Tibial nerve (tissue), 4 donors: ENCODE measurements around the gene MGP. TPM values are rescaled to one million over a fixed set of nuclear protein-coding genes. Genes with fewer than 3 reads are reported as not detected.

Experiments
- DNase-seq, 2 donors: peaks; one replicate each; pipeline ENCODE4 v3.0.0-alpha.2; 2019; ENCODE audit warnings: low spot score in 2 of 2
- H3K27ac ChIP-seq, 4 donors: fragments of 200-600 bp; sonication (generic) in 3 of 4; one replicate each; pipeline ENCODE4 v1.5.1; 2017 to 2019; ENCODE audit warnings: mild to moderate bottlenecking in 1 of 4
- H3K27me3 ChIP-seq, 2 donors: fragments of 200-600 bp; sonication (generic) in 1 of 2; one replicate each; pipeline versions ENCODE4 v1.5.1 to v1.6.0; 2017 to 2019
- H3K36me3 ChIP-seq, 3 donors: fragments of 200-600 bp; sonication (generic); one replicate each; pipeline ENCODE4 v1.5.1; 2018 to 2019
- H3K4me1 ChIP-seq, 4 donors: fragments of 200-600 bp; sonication (generic) in 3 of 4; one replicate each; pipeline ENCODE4 v1.5.1; 2017 to 2019
- H3K4me3 ChIP-seq, 4 donors: fragments of 200-600 bp; sonication (generic) in 3 of 4; one replicate each; pipeline ENCODE4 v1.5.1; 2017 to 2019; ENCODE audit warnings: mild to moderate bottlenecking in 1 of 4, moderate library complexity in 1 of 4
- H3K9me3 ChIP-seq, 4 donors: fragments of 200-600 bp; sonication (generic) in 3 of 4; one replicate each; pipeline ENCODE4 v1.5.1; 2017 to 2019
- EP300 ChIP-seq, 2 donors: sonication (generic); formaldehyde crosslinking; IDR thresholded peaks; one replicate each; pipeline ENCODE4 v1.6.1; 2017; ENCODE audit warnings: antibody characterized with exemption in 2 of 2, mild to moderate bottlenecking in 1 of 2
- POLR2A ChIP-seq, 2 donors: fragments of 450-650 bp; IDR thresholded peaks; one replicate each; pipeline ENCODE4 v1.6.1; 2017; ENCODE audit warnings: antibody characterized with exemption in 2 of 2, mild to moderate bottlenecking in 2 of 2, moderate library complexity in 2 of 2
- WGBS, 2 donors: methylation state at CpG; one replicate each; pipeline ENCODE4 v1.1.5; 2018; 5-methylcytosine and 5-hydroxymethylcytosine counted together
- total RNA-seq, 4 donors: library from RNA; depleted of rRNA; stranded (reverse); fragments of >200 nt; gene quantifications; one replicate each; pipeline ENCODE4 v1.1.0, GENCODE V29; 2016
- TF ChIP-seq, protein P1 (sequence below), 5 experiments: fragments of 200-600 bp in 3 of 5; fragments of 450-650 bp in 2 of 5; sonication (generic) in 3 of 5; IDR thresholded peaks; one replicate each; pipeline ENCODE4 v1.5.1; 2016 to 2019; ENCODE audit warnings: antibody characterized with exemption in 5 of 5, mild to moderate bottlenecking in 3 of 5, moderate library complexity in 2 of 5

Gene MGP
- total RNA-seq, 4 donors from 2014 or later = 187 to 759 (median 492) TPM

DNA sequence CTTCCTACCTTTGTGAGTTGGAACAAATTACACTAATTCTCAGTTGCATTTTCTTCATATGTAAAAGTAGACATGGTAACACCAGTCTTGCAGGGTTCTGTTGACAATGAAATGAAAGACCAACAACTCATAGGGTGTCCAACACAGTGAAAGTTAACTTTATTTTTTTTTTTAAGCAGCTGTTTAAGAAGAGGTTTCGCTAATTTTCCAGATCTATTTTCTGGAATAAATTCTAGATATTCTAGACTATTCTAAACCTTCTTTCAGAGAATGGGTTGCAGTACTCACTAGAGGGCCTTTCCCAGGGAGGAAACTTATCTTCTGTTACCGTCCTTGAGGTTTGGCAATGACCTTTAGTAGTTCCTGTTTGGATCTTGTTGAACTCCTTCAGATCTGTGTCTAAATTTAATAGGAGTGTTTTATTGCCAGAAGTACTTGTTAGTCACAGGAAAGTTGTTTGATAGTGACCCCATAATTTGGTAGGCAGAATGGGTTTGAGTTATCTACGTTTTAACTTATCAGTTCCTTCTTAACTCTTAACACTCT, 39.5 kb downstream of the MGP start:
- Histone ChIP-seq H3K4me1 (peaks cover 0 to 70% (median 22%) of the 10 kb centered on the region in 4 donors), H3K4me3 (no peak overlapping the region), H3K36me3 (no peaks in the 10 kb centered on the region), H3K27ac (peak overlapping the region in 2 of 4 donors; percentile 52 to 70), H3K27me3 (no peaks in the 10 kb centered on the region), H3K9me3 (no peaks in the 10 kb centered on the region)
- no peak for TF ChIP-seq POLR2A (IDR thresholded peaks at IDR 0.05)
- TF ChIP-seq EP300 (IDR thresholded peaks at IDR 0.05) = peak in 1 of 2 donors; percentile 32
- WGBS, 2 donors = 49% methylated on average over 3 of the region's 3 CpGs
- DNase-seq = no peak

DNA sequence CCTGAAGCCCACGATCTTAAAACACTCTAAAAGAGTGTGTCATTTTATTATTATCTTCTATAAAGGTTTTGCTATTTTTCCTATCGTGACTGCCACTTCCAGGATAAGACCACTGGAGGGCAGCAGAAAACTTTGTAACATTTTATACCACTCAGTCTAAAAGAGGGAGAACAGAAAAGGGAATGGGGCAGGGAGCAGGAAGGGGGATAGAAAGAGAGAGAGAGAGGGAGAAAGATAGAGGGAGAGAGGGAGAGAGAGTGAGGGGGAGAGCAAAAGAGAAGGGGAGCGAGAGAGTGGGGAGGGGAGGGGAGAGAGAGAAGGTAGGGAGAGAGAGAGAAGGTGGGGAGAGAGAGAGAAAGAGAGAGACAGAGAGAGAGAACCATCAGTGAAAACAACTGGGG, 40.3 kb downstream of the MGP start:
- WGBS, 2 donors = 8 to 12% methylated on average over 3 of the region's 3 CpGs
- H3K4me3 ChIP-seq = no peak overlapping the region
- no peaks in the 10 kb centered on the region for H3K27me3 ChIP-seq
- TF ChIP-seq POLR2A (IDR thresholded peaks at IDR 0.05) (no peak), EP300 (IDR thresholded peaks at IDR 0.05) (no peak)
- TF ChIP-seq, protein P1, sequence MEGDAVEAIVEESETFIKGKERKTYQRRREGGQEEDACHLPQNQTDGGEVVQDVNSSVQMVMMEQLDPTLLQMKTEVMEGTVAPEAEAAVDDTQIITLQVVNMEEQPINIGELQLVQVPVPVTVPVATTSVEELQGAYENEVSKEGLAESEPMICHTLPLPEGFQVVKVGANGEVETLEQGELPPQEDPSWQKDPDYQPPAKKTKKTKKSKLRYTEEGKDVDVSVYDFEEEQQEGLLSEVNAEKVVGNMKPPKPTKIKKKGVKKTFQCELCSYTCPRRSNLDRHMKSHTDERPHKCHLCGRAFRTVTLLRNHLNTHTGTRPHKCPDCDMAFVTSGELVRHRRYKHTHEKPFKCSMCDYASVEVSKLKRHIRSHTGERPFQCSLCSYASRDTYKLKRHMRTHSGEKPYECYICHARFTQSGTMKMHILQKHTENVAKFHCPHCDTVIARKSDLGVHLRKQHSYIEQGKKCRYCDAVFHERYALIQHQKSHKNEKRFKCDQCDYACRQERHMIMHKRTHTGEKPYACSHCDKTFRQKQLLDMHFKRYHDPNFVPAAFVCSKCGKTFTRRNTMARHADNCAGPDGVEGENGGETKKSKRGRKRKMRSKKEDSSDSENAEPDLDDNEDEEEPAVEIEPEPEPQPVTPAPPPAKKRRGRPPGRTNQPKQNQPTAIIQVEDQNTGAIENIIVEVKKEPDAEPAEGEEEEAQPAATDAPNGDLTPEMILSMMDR (IDR thresholded peaks at IDR 0.05) = peak; percentile 70 to 88 (median 76)
- peak overlapping the region in 2 of 4 donors; percentile 52 to 70 for H3K27ac ChIP-seq
- H3K9me3 ChIP-seq = no peaks in the 10 kb centered on the region
- peak in 1 of 2 donors; percentile 81 for DNase-seq
- peaks cover 0 to 77% (median 22%) of the 10 kb centered on the region in 4 donors for H3K4me1 ChIP-seq
- no peaks in the 10 kb centered on the region for H3K36me3 ChIP-seq

DNA sequence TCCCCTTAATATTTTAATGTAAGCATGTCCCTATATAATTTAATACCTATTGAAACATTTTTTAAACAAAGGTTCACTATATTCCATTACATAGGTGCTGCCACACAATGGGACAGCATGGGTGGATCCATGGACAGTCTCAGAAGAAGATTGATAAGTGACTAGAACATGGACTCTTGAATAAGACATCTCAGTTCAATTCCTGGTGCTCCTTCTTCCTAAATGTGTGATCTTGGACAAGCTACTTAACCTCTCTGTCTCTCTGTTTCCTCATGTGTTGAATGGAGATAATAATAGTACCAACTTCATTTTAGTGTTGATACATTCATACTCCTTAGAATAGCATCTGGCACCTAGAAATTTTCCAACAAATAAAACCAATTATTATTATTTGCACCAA, 41.3 kb downstream of the MGP start:
- Histone ChIP-seq H3K9me3 (no peaks in the 10 kb centered on the region), H3K36me3 (no peaks in the 10 kb centered on the region), H3K4me3 (no peak overlapping the region), H3K4me1 (peaks cover 0 to 68% (median 22%) of the 10 kb centered on the region in 4 donors), H3K27me3 (no peaks in the 10 kb centered on the region), H3K27ac (no peak overlapping the region)
- TF ChIP-seq, protein P1 (IDR thresholded peaks at IDR 0.05) = no peak
- no peak for TF ChIP-seq EP300 (IDR thresholded peaks at IDR 0.05)
- no peak for TF ChIP-seq POLR2A (IDR thresholded peaks at IDR 0.05)
- no peak for DNase-seq

DNA sequence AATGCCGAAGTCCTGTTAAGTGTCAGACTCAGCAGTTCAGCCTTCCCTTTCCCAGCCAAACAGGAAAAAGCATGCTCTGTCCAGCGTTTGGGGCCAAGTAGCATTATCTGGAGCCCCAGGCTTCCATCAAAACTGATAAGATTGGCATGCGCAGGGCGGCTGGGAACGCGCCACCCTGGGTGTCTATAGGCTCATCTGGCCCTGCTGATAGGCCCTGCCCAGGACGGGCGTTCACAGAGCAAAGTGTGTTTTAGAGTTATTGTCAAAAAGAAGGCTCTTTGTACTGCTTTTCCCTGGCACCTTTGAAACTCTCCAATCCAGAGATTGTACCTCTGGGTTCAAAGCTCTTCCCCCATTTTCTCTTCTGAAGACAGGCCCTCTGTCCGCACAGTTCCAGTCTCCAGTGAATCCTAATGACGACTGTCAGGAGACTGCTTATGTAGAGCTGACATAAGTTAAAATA, 42.2 kb downstream of the MGP start, which contains the start of gene ART4:
Gene ART4 (minus strand): TSS at position 102 of the 463 bp plus-strand sequence. CDS start 413 bp downstream, outside the sequence.
- Histone ChIP-seq H3K27ac (peak within 1 kb of the TSS in 3 of 4 donors; percentile 52 to 75 (median 74)), H3K4me3 (no peak within 1 kb of the TSS), H3K4me1 (peaks cover 0 to 60% (median 20%) of the 10 kb centered on the region in 4 donors), H3K27me3 (no peaks in the 10 kb centered on the region), H3K9me3 (no peaks in the 10 kb centered on the region), H3K36me3 (no peaks in the 10 kb centered on the region)
- 74 to 81% methylated on average over 10 of the region's 10 CpGs for WGBS, 2 donors
- DNase-seq = no peak
- TF ChIP-seq EP300 (IDR thresholded peaks at IDR 0.05) = no peak
- TF ChIP-seq, protein P1 (IDR thresholded peaks at IDR 0.05) = no peak
- TF ChIP-seq POLR2A (IDR thresholded peaks at IDR 0.05) = no peak

DNA sequence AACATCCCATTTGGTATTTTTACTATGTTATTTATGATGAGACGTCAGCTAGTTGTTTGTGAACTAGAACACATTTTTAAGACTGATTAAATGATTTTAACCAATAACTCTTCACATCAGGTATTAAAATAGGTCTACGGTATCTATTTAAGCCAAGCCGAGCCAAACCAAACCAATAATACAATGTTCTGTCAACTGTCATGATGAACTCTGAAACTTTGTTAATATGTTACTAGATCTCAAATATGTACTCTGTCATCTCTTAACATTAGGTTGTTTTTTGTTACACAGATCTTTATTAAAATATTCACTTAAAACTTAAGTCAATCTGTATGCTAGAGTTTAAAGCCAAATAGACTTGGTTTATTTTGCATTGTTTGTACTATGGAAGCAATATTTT, 43.3 kb downstream of the MGP start:
- no peak for TF ChIP-seq POLR2A (IDR thresholded peaks at IDR 0.05)
- TF ChIP-seq, protein P1 (IDR thresholded peaks at IDR 0.05) = no peak
- no peak for TF ChIP-seq EP300 (IDR thresholded peaks at IDR 0.05)
- WGBS, 2 donors = 53 to 62% methylated on average over 3 of the region's 3 CpGs
- Histone ChIP-seq H3K4me1 (peaks cover 0 to 56% (median 20%) of the 10 kb centered on the region in 4 donors), H3K4me3 (no peak overlapping the region), H3K27ac (peak overlapping the region; percentile 41 to 75 (median 63)), H3K27me3 (no peaks in the 10 kb centered on the region), H3K36me3 (no peaks in the 10 kb centered on the region), H3K9me3 (no peaks in the 10 kb centered on the region)
- DNase-seq = no peak
